Frontal cortex (tissue), 4 donors: ENCODE measurements around the gene BIRC2. TPM values are rescaled to one million over a fixed set of nuclear protein-coding genes. Genes with fewer than 3 reads are reported as not detected.
"Not testable (repeated sequence)": the region's sequence is repeated elsewhere in the genome, so short reads cannot be mapped to it uniquely, and the experiment has no call there.

Source experiments
- DNase-seq, 2 donors: peaks; one replicate each; pipeline ENCODE4 v3.0.0; 2012; ENCODE audit warnings: low spot score in 2 of 2
- FAIRE-seq: peaks from 2 replicates; lab custom pipeline; 2012; peaks lifted over from hg19 to GRCh38; lab: Jason Lieb, UNC
- total RNA-seq: library from RNA; depleted of rRNA; stranded (reverse); fragments of >200 nt; gene quantifications from one replicate; pipeline ENCODE4 v1.2.3, GENCODE V29; 2014
- donor health status: control.
- donor health status: control.
- donor health status: control.

Gene BIRC2
- 144 TPM for total RNA-seq

- no peak for FAIRE-seq
- peak; percentile 81 to 84 for DNase-seq
Measured at GRCh38 chr11:102346748-102347461, at the start of gene BIRC2. BIRC2 (plus strand) TSS chr11:102347214; CDS start chr11:102349855, 2,641 bp downstream.

DNA sequence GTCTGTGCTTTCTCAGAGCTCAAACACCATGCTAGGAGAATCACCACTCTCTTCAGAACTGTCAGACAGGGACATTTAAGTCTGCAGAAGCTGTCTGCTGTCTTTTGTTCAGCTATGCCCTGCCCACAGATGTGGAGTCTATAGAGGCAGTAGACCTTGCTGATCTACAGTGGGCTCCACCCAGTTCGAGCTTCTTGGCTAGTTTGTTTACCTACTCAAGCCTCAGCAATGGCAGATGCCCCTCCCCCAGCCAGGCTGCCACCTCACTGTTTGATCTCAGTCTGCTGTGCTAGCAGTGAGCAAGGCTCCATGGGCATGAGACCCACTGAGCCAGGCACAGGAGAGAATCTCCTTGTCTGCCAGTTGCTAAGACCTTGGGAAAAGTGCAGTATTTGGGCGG lies 46.2 kb upstream of the BIRC2 start:
- FAIRE-seq, DNase-seq: not testable (repeated sequence)

- no peak for DNase-seq
- no peak for FAIRE-seq
Measured at GRCh38 chr11:102302241-102302640, 44.8 kb upstream of the BIRC2 start.

DNA sequence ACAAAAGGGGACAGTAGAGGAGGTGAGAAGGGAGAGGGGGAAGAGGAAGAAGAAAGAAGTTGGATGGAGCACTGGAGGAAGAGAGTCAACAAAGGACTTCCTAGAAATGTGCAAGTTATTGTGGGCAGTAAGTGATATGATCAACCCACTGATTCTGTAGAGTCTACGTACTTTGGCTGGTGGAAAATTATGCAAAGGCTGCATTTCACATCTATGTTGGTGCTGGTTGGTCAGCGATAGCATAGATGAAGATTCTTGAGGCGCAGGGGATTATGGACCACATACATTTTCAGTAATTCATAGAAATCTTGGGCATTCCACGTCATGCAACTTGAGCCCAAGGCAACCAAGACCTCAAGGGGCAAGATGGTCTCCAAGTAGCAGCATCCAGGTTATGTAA lies 42.3 kb upstream of the BIRC2 start:
- DNase-seq (no peak), FAIRE-seq (no peak)

- FAIRE-seq (no peak), DNase-seq (no peak)
Measured at GRCh38 chr11:102305352-102306047, 41.5 kb upstream of the BIRC2 start.

GRCh38 chr11:102306048-102306597 lies 40.9 kb upstream of the BIRC2 start:
- DNase-seq (no peak), FAIRE-seq (no peak)

DNA sequence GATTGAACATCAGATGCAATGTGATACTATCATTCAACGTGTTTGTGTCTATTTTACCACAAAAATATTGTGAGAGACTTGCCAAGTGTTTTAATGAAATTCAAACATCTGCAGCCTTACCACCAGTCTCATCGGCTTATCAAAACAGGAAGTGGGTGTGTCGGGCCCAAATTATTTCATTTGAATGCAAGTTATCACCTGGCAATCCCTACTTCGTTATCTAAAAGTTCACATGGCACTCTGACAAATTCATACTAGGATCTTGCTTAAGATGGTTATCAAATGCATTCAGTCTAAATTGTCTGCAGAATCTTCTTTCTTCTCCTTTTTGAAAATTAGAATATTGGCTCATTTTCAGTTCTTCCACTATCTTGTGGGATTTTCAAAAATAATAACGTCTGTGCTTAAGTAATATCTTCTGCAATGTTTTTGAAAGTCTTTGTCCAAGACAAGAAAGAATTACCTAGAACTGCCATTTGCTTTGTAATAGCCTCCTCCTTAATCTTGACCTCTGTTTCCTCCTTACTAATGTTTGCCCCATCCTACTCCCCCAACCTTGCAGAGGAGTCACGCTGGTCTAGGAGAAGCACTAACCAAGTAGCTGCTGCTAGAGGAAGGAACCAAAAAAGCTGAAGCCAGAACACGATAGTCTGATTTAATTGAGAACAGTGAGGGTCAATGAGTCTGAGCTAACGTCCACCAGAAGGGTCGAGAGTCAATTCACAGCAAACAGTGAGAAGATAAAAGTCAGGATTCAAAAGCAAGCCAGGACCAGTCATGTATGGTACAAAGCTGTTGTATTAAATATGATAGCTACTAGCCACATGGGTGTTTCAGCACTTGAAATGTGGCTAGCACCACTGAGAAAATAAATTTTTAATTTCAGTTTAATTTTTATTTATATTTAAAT lies 39.9 kb upstream of the BIRC2 start:
- no peak for FAIRE-seq
- no peak for DNase-seq

GRCh38 chr11:102307727-102308038 lies 39.3 kb upstream of the BIRC2 start:
- DNase-seq (no peak), FAIRE-seq (no peak)

DNA sequence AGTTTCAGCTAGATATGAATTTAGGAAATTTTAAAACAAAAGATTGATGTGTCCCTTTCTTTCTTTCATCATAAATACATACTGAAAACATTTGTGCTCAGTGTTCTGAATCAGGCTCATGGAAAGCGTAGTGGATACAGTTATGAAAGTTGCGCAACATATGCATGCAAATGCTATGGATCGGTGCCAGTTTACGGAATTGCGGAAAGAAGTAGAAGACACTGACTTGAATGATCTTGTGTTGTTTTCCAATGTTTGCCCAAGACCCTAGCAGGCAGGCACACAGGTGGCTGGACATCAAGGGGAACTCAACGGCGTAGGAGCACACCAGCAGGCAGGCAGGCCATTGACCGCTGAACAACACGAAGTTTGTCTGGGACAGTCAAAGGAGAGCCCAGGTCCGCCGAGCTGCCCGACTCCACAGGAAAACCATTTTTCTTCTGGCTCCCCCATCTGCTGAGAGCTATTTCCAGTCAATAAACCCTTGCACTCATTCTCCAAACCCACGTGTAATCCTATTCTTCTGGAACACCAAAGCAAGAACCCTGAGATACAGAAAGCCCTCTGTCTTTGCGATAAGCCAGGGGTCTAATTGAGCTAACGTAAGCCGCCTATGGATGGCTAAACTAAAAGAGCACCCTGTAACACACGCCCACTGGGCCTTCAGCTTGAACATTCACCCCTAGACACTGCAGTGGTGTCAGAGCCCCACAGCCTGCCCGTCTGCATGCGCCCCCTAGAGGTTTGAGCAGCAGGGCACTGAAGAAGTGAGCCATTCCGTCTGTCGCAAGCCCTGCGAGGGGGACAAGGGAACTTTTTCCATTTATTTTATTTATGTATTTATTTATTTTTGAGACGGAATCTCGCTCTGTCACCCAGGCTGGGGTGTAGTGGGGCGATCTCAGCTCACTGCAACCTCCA lies 37.1 kb upstream of the BIRC2 start:
- no peak for FAIRE-seq
- DNase-seq = no peak

DNA sequence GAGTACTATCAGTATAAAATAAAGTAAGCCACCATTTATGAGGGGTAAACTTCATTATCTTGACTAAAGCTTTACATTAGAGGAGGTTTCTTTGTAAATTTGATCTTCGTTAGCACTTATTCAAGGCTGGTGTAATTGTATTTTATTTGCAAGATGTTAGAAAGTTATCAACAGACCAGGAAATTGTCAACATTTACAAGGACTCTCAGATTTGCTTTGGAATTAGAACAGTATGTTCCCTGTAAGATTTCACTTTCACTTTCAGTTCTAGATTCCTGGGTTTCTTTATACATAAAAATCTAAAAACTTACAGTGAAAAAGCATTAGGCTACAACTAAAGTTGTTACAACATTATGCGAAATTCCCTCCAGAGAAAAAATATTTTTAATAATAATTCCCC lies 34.3 kb upstream of the BIRC2 start:
- DNase-seq (no peak), FAIRE-seq (no peak)

DNA sequence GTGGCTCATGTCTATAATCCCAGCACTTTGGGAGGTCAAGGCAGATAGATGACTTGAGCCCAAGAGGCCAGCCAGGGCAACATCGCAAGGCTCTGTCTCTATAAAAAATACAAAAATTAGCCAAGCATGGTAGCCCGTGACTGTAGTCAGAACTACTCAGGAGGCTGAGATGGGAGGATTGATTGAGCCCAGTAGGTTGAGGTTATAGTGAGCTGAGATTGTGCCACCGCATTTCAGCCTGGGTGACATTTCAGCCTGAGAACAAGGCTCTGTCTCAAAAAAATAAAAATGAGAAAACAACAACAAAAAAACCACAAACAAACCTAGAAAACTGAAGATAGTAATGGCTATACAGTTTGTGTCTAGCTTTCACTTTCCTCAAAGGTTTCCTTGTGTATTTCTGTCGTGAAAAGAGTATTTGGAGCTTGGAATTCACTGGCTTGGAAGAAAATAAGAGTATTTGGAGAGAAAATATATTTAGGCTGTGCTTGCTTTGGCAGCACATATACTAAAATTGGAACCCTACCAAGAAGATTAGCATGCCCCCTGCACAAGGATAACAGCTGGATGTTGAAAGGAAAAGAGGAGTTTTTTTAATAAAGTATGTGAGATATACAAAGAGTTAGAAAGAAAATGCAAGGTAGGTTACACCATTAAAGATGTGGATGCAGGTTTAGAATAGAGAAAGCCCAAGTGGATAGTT lies 33.6 kb upstream of the BIRC2 start:
- DNase-seq (no peak), FAIRE-seq (no peak)

DNA sequence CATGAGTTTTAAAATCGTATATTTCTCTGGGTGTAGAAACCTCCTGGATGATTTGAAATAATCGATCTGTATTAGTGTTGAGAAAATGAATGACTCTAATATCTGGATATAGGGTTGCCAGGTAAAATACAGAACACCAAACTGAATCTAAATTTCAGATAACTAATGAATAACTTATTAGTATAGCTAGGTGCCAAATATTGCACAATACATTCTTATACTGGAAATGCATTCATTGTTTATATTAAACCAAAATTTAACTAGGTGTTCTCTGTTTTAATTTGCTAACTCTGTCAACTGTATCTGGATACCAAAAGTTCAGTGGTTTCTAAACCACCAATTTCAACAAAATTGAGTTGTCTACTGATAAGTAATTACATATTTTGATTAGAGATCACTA lies 32.2 kb upstream of the BIRC2 start:
- no peak for DNase-seq
- no peak for FAIRE-seq

GRCh38 chr11:102316346-102316904 lies 30.6 kb upstream of the BIRC2 start:
- DNase-seq (no peak), FAIRE-seq (no peak)

GRCh38 chr11:102317099-102317767 lies 29.8 kb upstream of the BIRC2 start, which contains the start of gene BIRC3:
BIRC3 (plus strand) TSS chr11:102317484; CDS start chr11:102324510, 7,026 bp downstream.
- FAIRE-seq = no peak

GRCh38 chr11:102317768-102318103 lies 29.3 kb upstream of the BIRC2 start:
- DNase-seq = no peak
- no peak for FAIRE-seq

More at GRCh38 chr11:102317099-102317767, 29.8 kb upstream of the BIRC2 start, which contains the start of gene BIRC3:
- DNase-seq = peak in 1 of 2 donors; percentile 49

- FAIRE-seq (no peak), DNase-seq (no peak)
Measured at GRCh38 chr11:102318469-102318868, 28.5 kb upstream of the BIRC2 start.

DNA sequence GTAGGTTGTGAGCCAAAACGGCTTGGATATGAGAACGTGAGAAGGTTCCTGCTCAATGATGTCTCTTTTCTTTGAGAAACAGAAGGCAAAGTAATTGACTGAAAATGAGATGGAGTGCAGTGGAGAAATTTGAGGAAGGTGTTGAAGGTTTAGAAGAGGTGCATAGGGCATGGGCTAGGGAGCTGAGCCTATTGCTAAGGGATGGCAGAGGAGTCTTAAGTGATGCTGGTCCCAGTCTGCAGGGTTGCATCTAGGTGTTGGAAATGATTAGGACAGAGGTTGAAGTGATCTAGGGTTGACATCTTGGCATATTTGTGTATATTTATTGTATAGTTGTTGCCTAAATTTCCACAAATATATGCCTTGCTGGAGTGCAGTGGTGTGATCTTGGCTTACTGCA lies 27.5 kb upstream of the BIRC2 start:
- no peak for DNase-seq
- FAIRE-seq = no peak

DNA sequence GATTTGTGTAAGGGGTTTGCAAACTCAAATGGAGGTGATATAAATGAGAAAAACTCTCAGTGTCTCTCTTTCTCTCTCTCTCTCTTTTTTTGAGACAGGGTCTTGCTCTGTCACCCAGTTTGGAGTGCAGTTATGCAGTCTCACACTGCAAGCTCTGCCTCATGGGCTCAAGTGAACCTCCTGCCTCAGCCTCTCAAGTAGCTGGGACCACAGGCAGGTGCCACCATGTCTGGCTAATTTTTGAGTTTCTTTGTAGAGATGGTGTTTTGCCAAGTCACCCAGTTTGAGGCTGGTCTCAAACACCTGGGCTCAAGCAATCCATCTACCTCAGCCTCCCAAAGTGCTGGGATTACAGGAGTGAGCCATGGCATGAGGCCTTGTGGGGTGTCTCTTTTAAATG lies 26.8 kb upstream of the BIRC2 start:
- FAIRE-seq = no peak
- DNase-seq = no peak
